HL-60 (cell line): Measurements from ENCODE around the gene NPTXR.

ENCODE experiments used
- DNase-seq, 2 experiments: peaks; one replicate each; pipeline ENCODE4 v3.0.0-alpha.2; 2010 to 2020; ENCODE audit warnings: low read depth in 1 of 2, low spot score in 1 of 2
- H3K27ac ChIP-seq: fragments of 250-450 bp; sonication (Bioruptor Pico); replicated peaks from 2 replicates; pipeline ENCODE4 v1.5.1; 2020; ENCODE audit warnings: mild to moderate bottlenecking, moderate library complexity
- H3K27me3 ChIP-seq: fragments of 250-450 bp; sonication (Bioruptor Pico); 2 replicates; pipeline ENCODE4 v1.5.1; 2021; ENCODE audit warnings: mild to moderate bottlenecking, moderate library complexity; ENCODE audit not compliant: insufficient read depth, poor library complexity, severe bottlenecking
- H3K4me3 ChIP-seq: replicated peaks from 2 replicates; pipeline ENCODE4 v1.5.1; 2011; ENCODE audit warnings: mild to moderate bottlenecking, control low read depth, low read length; ENCODE audit not compliant: insufficient read depth
- GABPA ChIP-seq: IDR thresholded peaks from 2 replicates; pipeline ENCODE4 v1.6.1; 2012; ENCODE audit warnings: low read depth
- POLR2AphosphoS5 ChIP-seq: IDR thresholded peaks from 2 replicates; pipeline ENCODE4 v1.6.1; 2012; ENCODE audit warnings: low read depth
- SPI1 ChIP-seq: IDR thresholded peaks from 2 replicates; pipeline ENCODE4 v1.6.1; 2012; ENCODE audit warnings: low read depth, mild to moderate bottlenecking, borderline replicate concordance
- TF ChIP-seq, protein P1 (sequence below): IDR thresholded peaks from 2 replicates; pipeline ENCODE4 v1.6.1; 2012; ENCODE audit warnings: low read depth; ENCODE audit not compliant: insufficient replicate concordance
- TF ChIP-seq, protein P2 (sequence below): IDR thresholded peaks from one replicate; pipeline ENCODE4 v1.5.1; 2011; ENCODE audit warnings: low read length, control low read depth, inconsistent platforms; ENCODE audit not compliant: insufficient read depth

The NPTXR gene

DNA sequence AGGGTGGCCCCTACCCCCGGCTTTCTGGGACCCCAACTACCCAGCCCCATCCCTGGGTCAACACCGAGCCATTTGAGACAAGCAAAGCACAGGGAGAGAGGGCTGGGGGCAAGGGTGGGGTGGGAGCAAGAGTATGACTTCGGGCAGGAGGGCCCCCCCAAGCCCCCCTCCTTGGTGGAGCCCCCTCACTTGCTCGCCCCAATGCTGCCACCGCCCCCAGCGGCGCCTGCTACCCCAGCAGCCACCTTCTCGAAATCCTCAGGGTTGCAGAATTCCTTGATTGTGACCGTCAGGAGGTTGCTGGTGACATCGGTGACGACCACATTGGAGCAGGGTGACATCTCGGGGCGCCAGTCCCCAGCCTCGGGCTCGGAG is 22.2 kb upstream of the NPTXR start:
- 0 out of 2 replicates have a peak, but pooled peaks have one; percentile 15 for TF ChIP-seq POLR2AphosphoS5
- TF ChIP-seq, protein P1, sequence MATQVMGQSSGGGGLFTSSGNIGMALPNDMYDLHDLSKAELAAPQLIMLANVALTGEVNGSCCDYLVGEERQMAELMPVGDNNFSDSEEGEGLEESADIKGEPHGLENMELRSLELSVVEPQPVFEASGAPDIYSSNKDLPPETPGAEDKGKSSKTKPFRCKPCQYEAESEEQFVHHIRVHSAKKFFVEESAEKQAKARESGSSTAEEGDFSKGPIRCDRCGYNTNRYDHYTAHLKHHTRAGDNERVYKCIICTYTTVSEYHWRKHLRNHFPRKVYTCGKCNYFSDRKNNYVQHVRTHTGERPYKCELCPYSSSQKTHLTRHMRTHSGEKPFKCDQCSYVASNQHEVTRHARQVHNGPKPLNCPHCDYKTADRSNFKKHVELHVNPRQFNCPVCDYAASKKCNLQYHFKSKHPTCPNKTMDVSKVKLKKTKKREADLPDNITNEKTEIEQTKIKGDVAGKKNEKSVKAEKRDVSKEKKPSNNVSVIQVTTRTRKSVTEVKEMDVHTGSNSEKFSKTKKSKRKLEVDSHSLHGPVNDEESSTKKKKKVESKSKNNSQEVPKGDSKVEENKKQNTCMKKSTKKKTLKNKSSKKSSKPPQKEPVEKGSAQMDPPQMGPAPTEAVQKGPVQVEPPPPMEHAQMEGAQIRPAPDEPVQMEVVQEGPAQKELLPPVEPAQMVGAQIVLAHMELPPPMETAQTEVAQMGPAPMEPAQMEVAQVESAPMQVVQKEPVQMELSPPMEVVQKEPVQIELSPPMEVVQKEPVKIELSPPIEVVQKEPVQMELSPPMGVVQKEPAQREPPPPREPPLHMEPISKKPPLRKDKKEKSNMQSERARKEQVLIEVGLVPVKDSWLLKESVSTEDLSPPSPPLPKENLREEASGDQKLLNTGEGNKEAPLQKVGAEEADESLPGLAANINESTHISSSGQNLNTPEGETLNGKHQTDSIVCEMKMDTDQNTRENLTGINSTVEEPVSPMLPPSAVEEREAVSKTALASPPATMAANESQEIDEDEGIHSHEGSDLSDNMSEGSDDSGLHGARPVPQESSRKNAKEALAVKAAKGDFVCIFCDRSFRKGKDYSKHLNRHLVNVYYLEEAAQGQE: no peak
- H3K4me3 ChIP-seq: no peak overlapping the region

DNA sequence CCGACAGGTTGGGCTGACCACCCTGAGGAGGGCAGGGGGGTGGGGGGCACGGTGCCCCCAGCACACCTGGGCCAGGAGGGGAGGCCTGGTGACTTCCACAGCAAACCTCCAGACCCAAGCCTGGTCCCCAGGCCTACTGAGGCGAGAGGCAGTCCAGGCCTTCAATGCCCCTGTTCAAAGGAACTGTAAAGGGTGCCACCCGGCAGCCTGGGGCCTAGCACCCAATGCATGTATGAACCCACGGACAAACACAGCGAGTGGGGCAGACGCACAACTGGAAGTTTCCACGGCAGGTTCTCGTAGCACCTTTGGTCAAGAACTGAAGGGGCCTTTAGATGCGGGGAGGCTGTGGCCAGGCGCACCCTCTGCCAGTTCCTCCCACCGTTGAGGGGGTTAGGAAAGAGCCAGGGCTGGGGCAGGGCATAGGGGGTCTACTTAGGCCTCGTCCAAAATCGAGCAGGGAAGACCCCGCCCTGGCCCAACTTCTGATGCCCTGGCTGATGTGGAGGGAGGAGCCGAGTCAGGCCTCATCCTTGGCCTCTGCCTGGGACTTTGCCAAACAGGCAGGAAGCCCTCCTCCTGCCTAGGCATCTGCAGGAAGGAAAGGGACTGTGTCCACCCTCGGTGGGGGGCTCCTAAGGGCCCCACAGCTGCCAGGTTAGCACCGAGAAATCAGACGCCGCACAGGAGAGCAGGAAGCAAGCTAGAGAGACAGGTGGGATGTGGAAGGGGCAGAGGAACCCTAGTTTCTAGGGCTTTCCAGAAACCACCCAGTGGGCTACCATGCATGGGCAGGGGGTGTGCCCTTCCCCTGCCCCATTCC is 21.6 kb upstream of the NPTXR start:
- H3K27ac ChIP-seq: no peak overlapping the region
- TF ChIP-seq, protein P1: no peak
- no peak for TF ChIP-seq SPI1
- TF ChIP-seq GABPA: no peak
- TF ChIP-seq, protein P2, sequence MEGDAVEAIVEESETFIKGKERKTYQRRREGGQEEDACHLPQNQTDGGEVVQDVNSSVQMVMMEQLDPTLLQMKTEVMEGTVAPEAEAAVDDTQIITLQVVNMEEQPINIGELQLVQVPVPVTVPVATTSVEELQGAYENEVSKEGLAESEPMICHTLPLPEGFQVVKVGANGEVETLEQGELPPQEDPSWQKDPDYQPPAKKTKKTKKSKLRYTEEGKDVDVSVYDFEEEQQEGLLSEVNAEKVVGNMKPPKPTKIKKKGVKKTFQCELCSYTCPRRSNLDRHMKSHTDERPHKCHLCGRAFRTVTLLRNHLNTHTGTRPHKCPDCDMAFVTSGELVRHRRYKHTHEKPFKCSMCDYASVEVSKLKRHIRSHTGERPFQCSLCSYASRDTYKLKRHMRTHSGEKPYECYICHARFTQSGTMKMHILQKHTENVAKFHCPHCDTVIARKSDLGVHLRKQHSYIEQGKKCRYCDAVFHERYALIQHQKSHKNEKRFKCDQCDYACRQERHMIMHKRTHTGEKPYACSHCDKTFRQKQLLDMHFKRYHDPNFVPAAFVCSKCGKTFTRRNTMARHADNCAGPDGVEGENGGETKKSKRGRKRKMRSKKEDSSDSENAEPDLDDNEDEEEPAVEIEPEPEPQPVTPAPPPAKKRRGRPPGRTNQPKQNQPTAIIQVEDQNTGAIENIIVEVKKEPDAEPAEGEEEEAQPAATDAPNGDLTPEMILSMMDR: no peak
- TF ChIP-seq POLR2AphosphoS5: no peak

More for the DNA sequence above, 22.2 kb upstream of the NPTXR start:
- Histone ChIP-seq H3K27me3 (no peaks in the 10 kb centered on the region), H3K27ac (no peak overlapping the region)
- DNase-seq: no peak

DNA sequence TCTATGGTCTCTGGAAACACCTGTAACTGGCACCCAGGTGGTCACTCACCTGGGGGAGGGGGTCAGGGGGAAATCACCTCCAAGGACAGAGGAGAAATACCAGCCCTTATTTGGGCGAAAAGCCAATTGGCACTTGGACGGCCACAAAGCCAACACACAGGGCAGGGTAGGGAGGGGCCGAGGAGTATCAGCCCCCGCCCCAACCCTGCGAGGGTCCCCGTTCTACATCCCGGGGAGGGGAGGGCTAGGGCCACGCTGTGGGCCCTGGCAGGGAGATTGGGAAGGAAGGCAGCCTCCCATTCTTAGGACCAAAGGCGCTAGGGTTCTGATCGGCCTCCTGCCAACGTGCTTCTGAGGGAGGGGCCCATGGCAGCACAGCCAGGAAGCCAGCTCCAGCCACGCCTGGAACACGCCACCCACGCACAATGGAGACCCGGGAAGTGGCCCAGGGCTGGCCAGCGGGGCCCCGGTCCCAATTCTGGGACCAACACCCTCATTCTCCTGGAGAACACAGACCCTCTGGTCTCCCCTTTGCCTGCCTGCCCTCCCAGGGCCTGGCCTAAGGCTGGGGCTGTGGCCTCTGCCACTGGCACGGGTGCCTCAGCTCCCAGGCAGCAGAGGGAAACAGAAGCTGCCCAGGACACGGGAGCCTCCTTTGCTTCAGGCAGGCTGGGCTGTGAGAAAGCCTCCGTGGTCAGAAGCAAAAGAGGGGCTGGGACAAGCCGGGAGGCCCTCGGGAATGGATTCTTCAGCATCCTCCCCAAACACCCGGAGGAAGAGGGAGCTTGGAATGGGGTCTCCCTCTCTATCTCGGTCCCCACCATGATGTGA is 20.7 kb upstream of the NPTXR start:
- Histone ChIP-seq H3K27ac (no peak overlapping the region), H3K27me3 (no peaks in the 10 kb centered on the region), H3K4me3 (no peak overlapping the region)
- TF ChIP-seq, protein P2: no peak
- TF ChIP-seq POLR2AphosphoS5: 0 out of 2 replicates have a peak, but pooled peaks have one; percentile 25
- TF ChIP-seq GABPA: no peak
- no peak for DNase-seq

More for the DNA sequence above, 21.6 kb upstream of the NPTXR start:
- Histone ChIP-seq H3K27me3 (no peaks in the 10 kb centered on the region), H3K4me3 (no peak overlapping the region)
- no peak for DNase-seq

DNA sequence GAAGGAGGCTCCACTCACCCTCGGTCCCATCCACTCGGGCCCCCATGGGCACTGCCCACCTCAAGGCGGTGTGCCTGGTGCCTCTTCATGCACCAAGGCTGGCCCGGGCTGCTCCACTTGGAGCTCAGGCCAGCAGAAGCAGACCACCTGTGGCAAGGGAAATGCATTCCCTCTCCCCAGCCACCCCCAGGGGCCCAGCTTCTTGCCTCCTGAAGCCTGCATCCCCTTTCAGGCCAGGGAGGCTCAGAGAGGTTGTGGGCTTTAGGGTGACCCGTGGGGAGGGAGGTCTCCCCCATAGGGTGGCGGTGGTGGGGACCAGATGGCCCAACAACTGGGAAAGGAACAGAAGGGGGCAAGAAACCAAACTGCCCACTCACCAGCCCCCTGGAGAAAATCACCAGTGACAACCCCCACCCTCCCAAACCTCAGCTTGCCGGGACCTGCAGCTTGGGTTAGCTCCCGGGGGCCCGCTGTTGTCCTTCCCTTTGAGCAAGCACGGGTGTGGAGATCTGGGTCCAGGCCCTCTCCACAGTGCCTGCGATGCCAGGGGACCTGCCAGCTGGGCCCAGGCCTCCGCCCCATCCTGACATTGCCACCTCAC is 19.8 kb upstream of the NPTXR start:
- DNase-seq: no peak

More for the DNA sequence above, 19.8 kb upstream of the NPTXR start:
- Histone ChIP-seq H3K4me3 (no peak overlapping the region), H3K27me3 (no peaks in the 10 kb centered on the region), H3K27ac (no peak overlapping the region)
- TF ChIP-seq GABPA: no peak
- TF ChIP-seq, protein P2: no peak
- TF ChIP-seq, protein P1: no peak
- no peak for TF ChIP-seq POLR2AphosphoS5
- TF ChIP-seq SPI1: no peak
